GM21381 (cell line): ENCODE results near the gene ATP5PB.
A peak's percentile ranks its signal among the peaks of the same experiment; 100 is the strongest.

Experiments used
- ATAC-seq: cut with Tn5 transposase; IDR thresholded peaks from one replicate; pipeline ENCODE4 v1.9.1; 2021; ENCODE audit warnings: mild to moderate bottlenecking, moderate library complexity; ENCODE audit not compliant: unreplicated experiment

Gene ATP5PB, protein sequence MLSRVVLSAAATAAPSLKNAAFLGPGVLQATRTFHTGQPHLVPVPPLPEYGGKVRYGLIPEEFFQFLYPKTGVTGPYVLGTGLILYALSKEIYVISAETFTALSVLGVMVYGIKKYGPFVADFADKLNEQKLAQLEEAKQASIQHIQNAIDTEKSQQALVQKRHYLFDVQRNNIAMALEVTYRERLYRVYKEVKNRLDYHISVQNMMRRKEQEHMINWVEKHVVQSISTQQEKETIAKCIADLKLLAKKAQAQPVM

DNA sequence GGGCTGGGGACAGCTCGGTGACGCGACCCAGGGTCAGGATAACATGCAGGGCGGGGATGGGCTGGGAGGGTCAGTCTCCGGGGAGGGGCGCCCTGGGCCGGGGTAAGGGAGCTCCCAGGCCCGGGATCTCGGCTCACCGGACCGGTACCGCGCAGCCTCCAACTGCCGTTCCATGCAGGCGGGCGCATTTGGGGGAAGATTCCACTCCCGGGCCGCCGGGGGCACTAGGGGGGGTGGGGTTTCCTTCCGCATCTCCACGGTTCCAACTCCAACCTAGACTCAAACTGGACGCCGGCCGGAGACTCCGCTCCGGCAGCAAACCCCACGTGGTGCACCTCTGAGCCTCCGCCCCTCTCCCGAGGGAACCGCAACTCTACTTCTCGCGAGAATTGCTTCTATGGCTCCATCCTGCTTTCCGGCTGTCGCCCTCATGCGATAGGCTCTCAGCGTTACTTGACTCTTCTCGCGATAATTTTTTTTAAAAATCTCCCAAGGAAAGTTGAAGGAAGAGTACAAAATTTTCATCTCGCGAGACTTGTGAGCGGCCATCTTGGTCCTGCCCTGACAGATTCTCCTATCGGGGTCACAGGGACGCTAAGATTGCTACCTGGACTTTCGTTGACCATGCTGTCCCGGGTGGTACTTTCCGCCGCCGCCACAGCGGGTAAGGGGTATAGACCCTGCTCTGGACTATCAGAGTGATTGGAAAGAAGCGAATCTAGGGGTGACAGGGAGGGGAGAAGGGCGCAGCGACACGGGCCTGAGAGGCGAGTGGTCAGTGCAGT lies at the start of gene ATP5PB, which contains the start of gene WDR77:
Gene ATP5PB, plus strand, starts transcription at position 547 of the 785 bp plus-strand sequence. Its CDS starts 78 bp downstream, at position 625.
Gene WDR77, minus strand, starts transcription at position 339 of the 785 bp plus-strand sequence. Its CDS starts 87 bp downstream, at position 252.
- ATAC-seq, result peak; percentile 96

DNA sequence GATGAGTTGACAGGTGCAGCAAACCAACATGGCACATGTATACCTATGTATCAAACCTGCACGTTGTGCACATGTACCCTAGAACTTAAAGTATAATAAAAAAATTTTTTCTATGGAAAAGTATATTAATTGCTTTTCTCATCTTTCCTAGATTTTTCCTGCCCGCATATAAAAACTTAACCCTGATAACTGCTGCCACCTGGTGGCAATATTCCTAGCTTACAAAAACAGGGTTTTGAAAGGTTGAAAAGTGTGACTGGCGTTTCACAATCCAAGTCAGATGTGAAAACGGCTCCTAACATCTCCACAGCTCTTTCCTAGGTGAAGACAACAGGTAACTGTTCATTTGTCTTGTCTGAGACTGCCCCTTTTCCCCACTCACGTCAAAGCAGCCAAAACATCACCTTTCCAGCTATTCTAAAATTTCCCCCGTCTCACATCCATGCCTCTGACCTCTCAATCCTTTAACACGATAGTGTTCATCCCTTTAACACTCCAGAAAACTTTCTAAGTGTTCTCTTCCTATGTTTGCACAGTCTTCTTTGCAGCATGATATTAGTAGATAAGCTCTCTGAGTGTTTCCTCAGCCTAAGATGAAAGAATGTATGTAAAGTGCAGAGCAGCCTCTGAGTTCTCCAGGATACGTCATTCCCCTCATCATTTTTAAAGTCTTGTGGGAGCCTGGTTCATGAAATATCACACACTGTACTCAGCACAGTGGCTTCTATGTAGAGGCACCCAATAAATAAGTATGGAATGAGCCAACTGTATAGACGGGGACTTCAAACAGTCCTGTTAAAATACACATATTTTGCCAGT lies 49.3 kb upstream of the ATP5PB start:
- ATAC-seq, result no peak

DNA sequence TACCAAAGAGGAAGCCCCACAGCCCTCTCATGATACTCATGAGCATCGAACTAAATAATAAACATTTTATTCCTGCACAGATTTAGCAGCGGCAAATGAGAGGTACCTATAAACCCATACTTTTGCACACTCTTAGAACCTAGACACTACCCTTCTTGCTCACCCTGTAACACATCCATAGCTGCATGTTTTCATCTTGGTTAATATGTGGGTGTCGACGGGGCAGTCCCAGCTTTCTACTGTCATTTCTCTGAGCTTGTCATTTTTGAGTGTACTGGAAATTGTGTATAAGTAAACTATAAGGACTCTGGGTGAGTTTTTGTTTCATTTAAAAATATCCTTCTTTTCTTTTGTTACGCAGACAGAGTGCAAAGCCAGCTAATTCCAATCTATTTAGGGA lies 47.2 kb upstream of the ATP5PB start:
- ATAC-seq, result no peak

DNA sequence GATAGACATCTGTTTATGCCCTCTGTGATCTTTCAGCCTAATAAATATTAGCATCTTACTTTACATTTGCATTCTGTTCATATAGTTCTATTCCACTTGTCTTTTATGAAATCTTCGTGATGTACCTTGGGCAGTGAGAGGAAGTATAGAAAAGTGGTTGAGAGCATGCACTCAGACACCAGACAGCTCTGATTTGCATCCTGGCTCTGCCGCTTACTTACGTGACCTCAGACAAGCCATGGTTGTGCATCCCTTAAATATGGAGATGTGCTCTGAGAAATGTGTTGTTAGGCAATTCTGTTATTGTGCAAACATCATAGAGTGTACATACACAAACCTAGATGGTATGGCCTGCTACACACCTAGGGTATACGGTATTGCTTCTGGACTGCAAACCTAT lies 44.7 kb upstream of the ATP5PB start:
- no peak for ATAC-seq

DNA sequence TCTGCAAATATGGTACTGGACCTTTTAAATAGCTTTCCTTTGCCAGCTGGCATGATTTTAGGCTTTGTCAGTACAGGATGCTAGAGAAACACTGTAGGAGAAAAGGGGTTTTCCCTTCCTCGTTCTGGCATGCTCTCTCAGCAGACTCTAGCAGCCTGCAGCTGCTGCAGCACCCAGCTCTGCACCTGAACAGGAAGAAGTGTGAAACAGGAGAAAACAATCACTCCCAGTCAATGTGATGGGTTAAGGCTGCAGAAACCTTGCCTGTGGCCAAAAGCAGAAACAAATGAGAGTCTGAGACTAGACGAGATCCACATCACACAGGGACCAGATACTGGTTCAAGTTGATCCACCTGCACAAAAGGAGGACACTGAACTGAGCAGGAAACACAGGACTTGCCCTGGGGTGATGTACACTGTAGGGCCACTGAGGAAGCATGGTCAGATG lies 42.9 kb upstream of the ATP5PB start:
- peak; percentile 93 for ATAC-seq

DNA sequence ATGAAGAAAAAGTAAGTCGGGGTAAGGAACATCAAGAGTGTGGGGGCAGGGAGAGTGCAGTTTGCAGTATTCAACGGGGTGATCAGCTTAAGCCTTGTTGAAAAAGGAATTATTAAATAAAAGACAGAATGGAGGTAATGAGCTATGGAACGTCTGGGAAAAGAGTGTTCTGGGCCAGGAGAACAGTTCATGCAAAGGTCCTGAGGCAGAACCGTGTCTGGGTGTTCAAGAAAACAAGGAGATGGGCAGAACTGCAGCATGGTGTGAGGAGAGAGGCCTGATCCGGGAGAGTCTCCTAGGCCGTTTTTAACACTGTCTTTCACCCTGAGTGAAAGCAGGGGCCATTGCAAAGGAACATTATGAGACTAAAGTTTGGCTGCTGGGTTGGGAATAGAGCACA lies 42.0 kb upstream of the ATP5PB start:
- ATAC-seq, result no peak

DNA sequence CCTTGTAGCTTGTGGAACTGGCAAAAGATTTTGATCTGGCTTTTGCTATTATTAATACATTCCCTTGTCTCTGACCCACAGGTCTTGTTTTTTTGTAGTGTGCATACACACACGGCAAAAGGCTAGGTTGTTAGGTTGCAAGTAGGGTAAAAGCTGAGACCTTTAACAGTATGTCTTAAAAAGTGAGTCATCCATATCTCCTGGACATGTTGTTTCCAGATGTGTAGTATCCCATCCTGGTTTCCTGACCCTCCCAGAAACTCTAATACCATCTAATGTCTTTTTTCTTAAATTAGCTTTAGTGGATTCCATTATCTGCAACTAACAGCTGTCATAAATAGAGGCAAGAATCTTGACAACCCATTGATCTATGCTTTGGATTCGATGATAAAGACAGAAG lies 36.4 kb upstream of the ATP5PB start:
- no peak for ATAC-seq

DNA sequence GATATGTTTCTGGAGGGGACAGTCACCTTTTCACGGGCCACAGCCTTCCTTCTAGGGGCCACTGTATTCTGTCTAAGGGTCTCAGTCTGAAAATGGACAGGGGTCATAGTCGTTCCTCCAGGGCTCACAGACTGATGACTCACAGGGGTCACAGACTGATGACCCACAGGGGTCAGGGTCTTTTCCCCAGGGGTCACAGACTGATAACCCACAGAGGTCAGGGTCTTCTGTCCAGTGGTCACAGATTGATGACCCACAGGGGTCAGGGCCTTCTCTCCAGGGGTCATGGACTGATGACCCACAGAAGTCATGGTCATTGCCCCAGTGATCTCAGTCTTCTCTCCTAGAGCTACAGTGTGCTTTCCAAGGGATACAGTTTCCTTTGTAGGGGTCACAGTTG lies 34.5 kb upstream of the ATP5PB start:
- no peak for ATAC-seq

DNA sequence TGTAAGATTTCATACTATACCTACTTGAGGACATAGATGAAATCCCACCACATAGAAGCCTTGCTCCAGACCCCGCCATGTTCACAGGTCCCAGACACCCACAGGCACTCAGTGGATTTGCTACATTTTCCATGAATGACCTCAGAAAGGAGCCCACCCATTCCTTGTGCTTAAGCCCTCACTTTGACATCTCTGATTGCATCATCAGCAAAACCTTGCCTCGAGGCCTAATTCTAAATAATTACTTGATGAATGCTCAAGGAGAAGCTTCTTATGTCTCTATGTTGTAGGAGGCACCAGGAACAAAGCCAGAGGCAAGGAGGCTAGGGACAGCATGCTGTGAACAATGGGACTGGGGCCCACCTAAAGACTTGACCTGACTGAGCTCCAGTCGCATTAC lies 33.8 kb upstream of the ATP5PB start:
- ATAC-seq, result no peak

DNA sequence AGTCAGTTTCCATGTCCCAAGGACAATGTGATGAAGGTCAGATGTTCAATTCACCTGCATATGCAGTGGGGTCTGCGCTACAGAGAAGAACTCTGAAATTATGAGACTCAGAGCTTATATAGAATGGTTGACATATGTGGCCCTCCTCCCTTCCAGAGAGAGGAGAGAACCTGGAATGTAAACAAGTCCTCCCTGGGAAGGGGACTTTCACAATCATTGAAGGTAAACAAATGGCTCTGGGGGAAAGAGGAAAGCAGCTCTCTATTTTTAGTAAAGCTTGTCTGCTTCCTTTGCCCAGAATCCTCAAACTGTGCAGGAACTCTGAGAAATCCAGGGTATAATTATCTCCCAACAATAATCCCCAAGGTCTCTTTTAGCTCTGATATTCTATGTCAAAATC lies 31.5 kb upstream of the ATP5PB start:
- ATAC-seq, result no peak

DNA sequence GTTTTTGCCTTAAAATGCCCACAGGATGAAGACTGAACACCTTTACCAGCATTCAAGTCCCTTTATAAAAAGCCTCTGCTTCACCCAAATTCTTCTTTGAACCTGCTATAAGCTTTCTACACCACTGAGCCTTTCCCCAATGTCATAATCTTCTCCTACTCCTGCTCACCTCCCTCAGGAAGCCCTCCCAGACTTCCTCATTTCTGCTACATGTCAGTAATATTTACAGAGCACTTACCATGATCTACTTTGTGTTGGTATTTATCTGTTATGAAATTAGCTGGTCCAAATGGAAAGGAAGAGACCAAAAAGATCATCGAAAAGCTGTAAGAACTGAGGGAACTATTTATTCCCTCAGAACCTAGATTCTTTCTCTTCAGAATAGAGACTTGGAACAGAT lies 30.2 kb upstream of the ATP5PB start:
- ATAC-seq, result no peak

DNA sequence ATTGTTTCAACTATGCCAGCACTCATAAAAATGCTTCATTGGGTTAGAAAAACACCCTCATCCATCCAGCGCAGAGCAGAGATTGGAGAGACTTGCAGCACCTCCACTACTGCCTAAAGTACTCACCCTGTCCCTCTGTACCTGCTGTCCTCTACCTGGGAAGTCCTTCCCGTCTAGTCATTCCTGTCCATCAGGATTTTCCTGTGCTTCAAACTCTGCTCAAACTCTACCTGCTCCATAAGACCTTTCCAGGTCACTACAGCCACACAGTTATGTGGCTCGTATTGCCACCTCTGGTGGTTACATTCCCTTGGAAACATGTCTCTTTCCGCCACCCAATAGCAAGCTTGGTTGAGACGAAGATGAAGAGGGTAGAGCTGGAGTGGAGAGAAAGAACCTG lies 28.9 kb upstream of the ATP5PB start:
- ATAC-seq, result no peak

DNA sequence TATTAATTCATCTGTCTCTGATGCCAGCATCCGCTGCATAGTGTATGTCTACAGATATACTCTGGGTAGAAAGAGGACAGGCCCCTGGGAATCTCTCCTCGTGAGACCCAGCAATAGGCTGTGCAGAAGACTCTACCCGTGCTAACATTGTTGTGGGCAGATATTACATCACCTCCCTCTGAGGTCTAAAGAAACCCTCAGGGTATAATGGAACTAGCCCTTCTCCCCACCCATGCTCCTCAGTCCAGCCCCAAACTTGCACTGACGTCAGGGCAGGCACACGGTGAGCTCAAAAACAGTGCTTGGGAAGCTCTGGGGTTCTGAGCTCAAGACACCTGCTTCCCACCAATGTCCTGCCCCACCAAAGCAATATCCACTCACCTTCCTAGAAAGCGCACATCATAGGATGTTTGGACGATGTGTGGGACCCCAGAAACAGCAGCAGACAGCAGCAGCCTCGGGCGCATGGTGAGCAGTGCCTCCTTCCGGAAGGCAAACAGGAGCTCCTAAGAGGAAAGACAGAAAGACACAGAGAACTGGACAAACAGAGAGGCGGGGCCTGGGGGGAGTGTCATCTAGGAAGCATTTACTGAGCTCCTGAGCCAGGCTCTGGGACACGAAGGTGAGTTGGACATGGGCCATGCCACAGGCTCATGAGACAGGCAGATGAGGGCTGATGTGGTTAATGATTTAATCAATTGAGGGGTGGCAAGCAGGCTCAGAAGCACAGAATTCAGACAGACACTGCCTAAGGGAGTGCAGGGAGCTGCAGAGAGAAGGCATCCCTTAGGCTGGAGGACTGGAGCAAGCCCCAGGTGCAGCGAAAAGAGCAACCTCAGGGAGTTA lies 26.5 kb upstream of the ATP5PB start:
- ATAC-seq, result no peak

DNA sequence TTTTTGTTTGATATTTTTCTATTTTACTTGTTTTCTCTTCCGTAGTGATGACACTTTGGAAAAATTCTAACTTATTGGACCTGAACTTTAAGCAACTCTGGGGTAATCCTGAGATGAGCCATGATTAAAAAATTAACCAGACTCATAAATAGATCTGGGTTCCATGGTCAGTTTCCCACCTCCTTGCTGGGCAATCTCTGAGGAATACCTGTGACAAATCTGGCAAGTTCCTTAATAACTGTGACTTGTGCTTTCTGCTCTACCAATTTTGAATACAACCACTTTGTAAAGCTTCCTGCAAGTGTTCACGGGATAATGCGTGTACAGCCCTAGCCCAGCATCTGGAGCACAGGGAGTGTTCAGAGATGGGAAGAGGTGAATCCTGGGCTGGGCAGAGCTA lies 25.0 kb upstream of the ATP5PB start:
- ATAC-seq, result no peak

DNA sequence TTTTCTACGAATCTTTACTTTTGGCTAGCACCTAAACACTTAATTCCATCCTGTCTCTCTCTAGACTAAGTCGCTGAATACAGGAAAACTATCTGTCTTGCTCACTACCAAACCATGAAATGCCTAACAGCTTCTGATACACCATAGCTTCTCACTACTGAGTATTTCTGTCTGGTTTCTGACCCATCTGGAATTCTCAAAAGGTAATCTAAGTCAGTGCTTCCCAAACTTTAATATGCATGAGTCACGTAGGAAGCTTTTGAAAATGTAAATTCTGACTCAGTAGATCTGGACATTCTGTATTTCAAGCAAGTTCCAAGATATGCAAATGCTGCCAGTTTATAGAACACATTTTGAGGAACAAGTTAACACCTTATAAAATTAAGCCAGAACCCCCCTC lies 12.5 kb upstream of the ATP5PB start:
- no peak for ATAC-seq

DNA sequence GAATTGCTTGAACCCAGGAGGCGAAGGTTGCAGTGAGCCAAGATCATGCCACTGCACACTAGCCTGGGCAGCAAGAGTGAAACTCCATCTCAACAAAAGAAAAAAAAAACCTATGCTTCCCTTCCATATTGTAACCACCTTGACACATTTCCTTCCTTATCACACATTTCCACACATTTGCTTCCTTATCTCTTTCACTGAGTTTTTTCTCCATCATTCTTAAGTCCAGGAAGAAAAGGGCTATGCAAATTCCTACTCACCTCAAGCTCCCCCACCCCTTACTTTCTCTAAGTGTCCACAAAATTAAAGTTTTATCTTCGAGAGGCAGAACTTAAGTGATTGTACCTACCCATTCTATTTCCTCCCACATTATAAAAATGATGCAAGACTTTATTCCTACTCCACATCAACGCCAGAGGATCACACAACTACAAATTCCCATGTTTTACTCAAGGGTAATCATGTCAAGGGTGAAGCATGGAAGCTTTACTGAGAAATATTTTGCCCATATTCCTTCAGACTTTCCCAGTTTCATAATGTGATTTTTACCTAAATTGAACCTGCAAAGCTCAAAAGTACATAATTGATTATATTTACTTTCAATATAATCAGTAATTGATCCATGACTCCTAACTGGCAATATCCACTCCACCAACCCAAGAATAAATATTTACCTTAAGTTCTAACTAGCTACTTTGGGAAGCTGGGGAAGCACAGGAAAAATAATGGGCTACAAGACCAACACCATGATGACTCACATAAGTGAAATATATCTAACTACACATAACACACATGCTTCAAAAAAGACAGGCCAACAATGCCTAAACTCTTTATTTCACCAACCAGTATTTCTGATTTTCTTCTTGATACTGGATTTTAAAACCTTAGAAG lies 9.6 kb upstream of the ATP5PB start:
- ATAC-seq, result no peak

DNA sequence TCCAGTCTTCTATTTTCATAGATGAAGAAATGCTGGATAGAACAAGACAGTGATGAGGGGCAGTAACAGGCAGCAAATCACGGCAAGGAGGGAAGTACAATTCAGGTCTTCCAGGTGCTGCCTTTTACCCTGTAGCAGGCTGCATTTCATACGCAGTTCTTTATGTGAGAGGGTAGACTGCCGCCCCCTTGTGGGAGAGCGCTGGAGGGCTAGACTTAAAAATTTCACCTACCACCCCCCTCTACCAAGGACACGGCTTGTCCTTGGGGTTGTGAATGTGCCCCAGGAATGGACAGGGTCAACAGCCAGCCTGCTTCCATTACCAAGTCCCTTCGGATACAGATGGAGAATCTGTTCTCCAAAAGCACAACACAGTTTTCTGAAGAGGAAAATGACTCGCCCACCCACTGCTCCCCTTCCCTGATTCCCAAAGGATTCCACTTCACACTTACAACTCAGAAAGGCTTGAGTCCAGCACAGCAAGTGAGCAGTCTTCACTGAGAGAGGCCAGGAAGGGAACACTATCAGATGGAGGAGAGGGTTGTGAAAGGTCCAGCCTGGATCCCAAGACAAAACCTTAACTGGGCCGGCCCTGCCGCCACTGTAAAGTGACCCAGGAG lies 7.6 kb upstream of the ATP5PB start:
- ATAC-seq, result no peak

DNA sequence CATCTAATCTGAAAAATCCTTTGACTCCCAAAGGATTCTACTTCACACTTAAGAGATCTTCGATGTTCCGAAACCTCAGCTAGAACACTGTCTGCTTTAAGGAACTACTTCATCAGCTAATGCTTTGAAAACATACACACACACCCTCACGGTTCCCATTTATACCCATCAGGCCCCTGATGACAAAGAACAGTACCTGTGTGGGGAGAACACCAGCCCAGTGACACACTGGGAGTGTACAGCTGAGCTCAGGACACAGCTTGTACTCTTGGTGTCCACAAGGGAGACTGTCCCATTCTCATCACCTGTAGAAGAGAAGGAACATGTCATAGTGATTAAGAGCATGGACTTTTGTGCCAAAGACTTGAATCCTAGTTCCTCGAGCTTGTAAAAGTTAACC lies 6.8 kb upstream of the ATP5PB start:
- ATAC-seq, result no peak

DNA sequence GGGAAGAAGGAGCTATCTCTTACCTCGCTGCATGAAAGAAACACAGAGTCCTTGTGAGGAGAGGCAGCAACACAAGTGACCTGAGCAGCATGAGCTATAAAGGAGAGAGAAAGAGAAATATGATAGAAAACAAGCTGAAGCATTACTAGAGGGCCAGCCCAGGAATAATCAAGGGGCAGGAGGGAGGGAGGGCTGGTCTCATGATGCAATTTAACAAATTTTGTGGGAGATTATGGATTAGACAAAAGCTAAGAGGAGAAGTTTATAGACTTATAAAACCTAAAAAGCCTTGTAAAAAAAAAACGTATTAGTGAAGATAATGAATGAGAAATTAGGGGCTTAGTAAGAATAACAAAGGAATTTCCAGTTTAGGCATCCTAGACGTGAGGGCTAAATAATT lies 5.2 kb upstream of the ATP5PB start:
- no peak for ATAC-seq
